Ascending aorta (tissue), 2 donors: Measurements from ENCODE around the gene SPTBN5. TPM values are rescaled to one million over a fixed set of nuclear protein-coding genes. Genes with fewer than 3 reads are reported as not detected.

Source experiments
- DNase-seq, 2 donors: peaks; one replicate each; pipeline ENCODE4 v3.0.0-alpha.2; 2019; ENCODE audit warnings: low spot score in 2 of 2
- H3K27ac ChIP-seq, 2 donors: fragments of 200-600 bp; sonication (generic); one replicate each; pipeline ENCODE4 v1.5.1; 2016 to 2017; ENCODE audit warnings: mild to moderate bottlenecking in 1 of 2
- H3K27me3 ChIP-seq: fragments of 200-600 bp; sonication (generic); one replicate; pipeline ENCODE4 v1.5.1; 2017
- H3K36me3 ChIP-seq, 2 donors: fragments of 200-600 bp; sonication (generic); one replicate each; pipeline ENCODE4 v1.5.1; 2016
- H3K4me1 ChIP-seq, 2 donors: fragments of 200-600 bp; sonication (generic); one replicate each; pipeline ENCODE4 v1.5.1; 2016 to 2017; ENCODE audit warnings: mild to moderate bottlenecking in 1 of 2
- H3K4me3 ChIP-seq, 2 donors: fragments of 200-600 bp; sonication (generic); one replicate each; pipeline ENCODE4 v1.5.1; 2016 to 2017; ENCODE audit warnings: mild to moderate bottlenecking in 1 of 2
- H3K9me3 ChIP-seq, 2 donors: fragments of 200-600 bp; sonication (generic); one replicate each; pipeline ENCODE4 v1.5.1; 2016
- CTCF ChIP-seq, 3 experiments: fragments of 200-600 bp in 2 of 3; fragments of 450-650 bp in 1 of 3; sonication (generic) in 2 of 3; IDR thresholded peaks; one replicate each; pipeline ENCODE4 v1.5.1; 2016 to 2019; ENCODE audit warnings: antibody characterized with exemption in 3 of 3, mild to moderate bottlenecking in 1 of 3, moderate library complexity in 1 of 3
- intact Hi-C: fragments of 100-400 bp; cut with DNase I; formaldehyde crosslinking; loops from one replicate; pipeline ENCODE4 v1.15.1; 2023
- total RNA-seq: library from RNA; depleted of rRNA; stranded (reverse); fragments of >200 nt; gene quantifications from one replicate; pipeline ENCODE4 v1.1.0, GENCODE V29; 2016

The SPTBN5 gene
- total RNA-seq, 1 donor from 2014 or later, result 1.5 TPM

- Histone ChIP-seq H3K27ac (no peak overlapping the region), H3K4me3 (no peak overlapping the region), H3K9me3 (no peaks in the 10 kb centered on the region), H3K4me1 (no peaks in the 10 kb centered on the region), H3K27me3 (no peaks in the 10 kb centered on the region), H3K36me3 (no peaks in the 10 kb centered on the region)
- intact Hi-C loops, result no loop called here
- no peak for DNase-seq
- TF ChIP-seq CTCF (IDR thresholded peaks at IDR 0.05), result no peak
Measured at GRCh38 chr15:41869770-41870688, 23.8 kb downstream of the SPTBN5 start.

- H3K36me3 ChIP-seq, result no peaks in the 10 kb centered on the region
- no peaks in the 10 kb centered on the region for H3K9me3 ChIP-seq
- H3K4me3 ChIP-seq, result no peak overlapping the region
- no peak overlapping the region for H3K27ac ChIP-seq
- intact Hi-C loops, result no loop called here
- no peaks in the 10 kb centered on the region for H3K4me1 ChIP-seq
- no peak for TF ChIP-seq CTCF (IDR thresholded peaks at IDR 0.05)
- H3K27me3 ChIP-seq, result no peaks in the 10 kb centered on the region
- DNase-seq, result no peak
Measured at GRCh38 chr15:41868321-41868720, 25.5 kb downstream of the SPTBN5 start.

DNA sequence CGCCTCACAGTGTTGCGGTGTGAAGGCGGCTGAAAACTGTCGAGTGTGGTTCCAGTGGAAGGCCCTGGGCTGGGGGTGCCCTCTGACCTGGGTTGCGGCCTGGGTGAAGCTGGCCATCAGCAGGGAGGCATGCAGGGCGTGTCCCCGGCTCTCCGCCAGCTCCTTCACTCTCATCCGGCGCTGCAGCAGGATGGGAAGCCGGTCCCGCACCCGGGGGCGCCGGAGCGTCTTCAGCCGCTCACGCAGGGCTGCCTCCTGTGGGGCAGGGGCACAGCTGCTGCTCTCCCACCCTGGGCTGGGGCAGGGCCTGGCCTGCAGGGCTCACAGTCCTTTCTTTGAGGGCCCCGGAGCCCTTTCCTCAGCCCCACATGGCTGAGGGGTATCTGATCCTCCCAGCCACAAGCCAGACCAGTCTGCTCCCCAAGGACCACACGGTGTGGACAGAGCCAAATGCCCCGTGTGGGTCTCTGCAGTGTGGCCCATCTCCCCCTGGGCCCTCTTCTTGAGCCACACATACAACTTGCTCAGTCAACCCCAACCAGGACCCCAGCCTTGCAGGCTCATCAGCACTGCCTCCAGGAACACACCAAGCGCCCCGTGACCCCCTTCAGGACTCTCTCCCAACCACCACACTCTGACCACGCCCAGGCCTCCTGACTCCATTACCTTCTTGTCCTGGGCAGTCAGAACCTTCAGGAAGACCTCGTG lies 26.8 kb downstream of the SPTBN5 start:
- Histone ChIP-seq H3K36me3 (no peaks in the 10 kb centered on the region), H3K4me3 (no peak overlapping the region), H3K27me3 (no peaks in the 10 kb centered on the region), H3K4me1 (no peaks in the 10 kb centered on the region), H3K9me3 (no peaks in the 10 kb centered on the region), H3K27ac (no peak overlapping the region)
- DNase-seq, result no peak
- no peak for TF ChIP-seq CTCF (IDR thresholded peaks at IDR 0.05)
- intact Hi-C loops, result no loop called here

DNA sequence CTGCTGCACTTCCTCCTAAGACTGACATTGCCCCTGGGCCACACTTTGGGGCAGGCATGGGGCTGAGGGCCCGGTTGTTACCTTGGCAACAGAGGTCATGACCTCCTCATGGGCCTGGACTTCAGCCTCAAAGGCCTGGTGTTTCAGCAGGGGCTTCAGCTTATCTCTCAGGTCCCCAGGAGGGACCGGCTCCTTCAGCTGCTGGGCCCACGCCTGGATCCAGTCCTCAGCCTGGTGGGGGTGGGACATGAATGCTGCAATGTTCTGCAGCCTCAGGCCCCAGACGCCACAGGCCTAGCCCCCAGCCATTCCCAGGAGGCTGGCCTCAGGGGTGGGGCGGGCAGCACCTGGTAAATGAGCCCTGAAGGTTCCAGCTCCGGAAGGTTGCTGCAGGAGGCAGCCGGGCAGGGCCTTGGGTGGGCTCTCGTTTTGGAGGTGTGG lies 27.6 kb downstream of the SPTBN5 start:
- TF ChIP-seq CTCF (IDR thresholded peaks at IDR 0.05), result no peak
- no peaks in the 10 kb centered on the region for H3K36me3 ChIP-seq
- H3K4me3 ChIP-seq, result no peak overlapping the region
- H3K4me1 ChIP-seq, result no peaks in the 10 kb centered on the region
- no peak overlapping the region for H3K27ac ChIP-seq
- H3K27me3 ChIP-seq, result no peaks in the 10 kb centered on the region
- intact Hi-C loops, result no loop called here
- no peak for DNase-seq
- H3K9me3 ChIP-seq, result no peaks in the 10 kb centered on the region

GRCh38 chr15:41865490-41866055 lies 28.3 kb downstream of the SPTBN5 start:
- no peak overlapping the region for H3K4me3 ChIP-seq
- no peaks in the 10 kb centered on the region for H3K4me1 ChIP-seq
- no peak for TF ChIP-seq CTCF (IDR thresholded peaks at IDR 0.05)
- DNase-seq, result no peak
- no peaks in the 10 kb centered on the region for H3K9me3 ChIP-seq
- intact Hi-C loops, result no loop called here
- H3K27me3 ChIP-seq, result no peaks in the 10 kb centered on the region
- H3K27ac ChIP-seq, result no peak overlapping the region
- no peaks in the 10 kb centered on the region for H3K36me3 ChIP-seq
